ENCODE data around the gene KLHL10.

GRCh38 chr17:41823141-41823524 lies 14.5 kb upstream of the KLHL10 start:
- TF ChIP-seq CTCF (IDR thresholded peaks at IDR 0.05) (no peak), POLR2A (IDR thresholded peaks at IDR 0.05) (no peak)

Measured in tibial nerve (tissue), 3 donors.